Prostate gland (tissue), 2 donors: Measurements from ENCODE around the gene SF3A2. TPM values are rescaled to one million over a fixed set of nuclear protein-coding genes. Genes with fewer than 3 reads are reported as not detected.

ENCODE experiments used
- DNase-seq: peaks from one replicate; pipeline ENCODE4 v3.0.0-alpha.2; 2019; ENCODE audit warnings: low spot score
- H3K27ac ChIP-seq, 2 donors: fragments of 200-600 bp; sonication (generic); 2 replicates each; pipeline ENCODE4 v1.5.1; 2017 to 2019
- H3K27me3 ChIP-seq: fragments of 200-600 bp; sonication (generic); replicated peaks from 2 replicates; pipeline ENCODE4 v1.5.1; 2019; ENCODE audit not compliant: insufficient read depth
- H3K36me3 ChIP-seq, 2 donors: fragments of 200-600 bp; sonication (generic); 1 replicate in 1 of 2; 2 replicates in 1 of 2; pipeline versions ENCODE4 v1.5.1 to v1.8.1; 2017 to 2019
- H3K4me1 ChIP-seq: fragments of 200-600 bp; sonication (generic); replicated peaks from 2 replicates; pipeline ENCODE4 v1.5.1; 2019
- H3K4me3 ChIP-seq, 2 donors: fragments of 200-600 bp; sonication (generic); 2 replicates each; pipeline ENCODE4 v1.5.1; 2017 to 2019
- H3K9me3 ChIP-seq: fragments of 200-600 bp; sonication (generic); 2 replicates; pipeline ENCODE4 v1.5.1; 2017
- CTCF ChIP-seq, 4 experiments: fragments of 200-600 bp in 2 of 4; fragments of 450-650 bp in 2 of 4; sonication (generic) in 2 of 4; IDR thresholded peaks; 1 replicate in 3 of 4; 2 replicates in 1 of 4; pipeline ENCODE4 v1.5.1; 2016 to 2019; ENCODE audit warnings: antibody characterized with exemption in 4 of 4, mild to moderate bottlenecking in 2 of 4, moderate library complexity in 2 of 4
- POLR2A ChIP-seq: fragments of 450-650 bp; IDR thresholded peaks from one replicate; pipeline ENCODE4 v1.6.1; 2016; ENCODE audit warnings: antibody characterized with exemption, mild to moderate bottlenecking
- POLR2AphosphoS5 ChIP-seq: sonication (generic); formaldehyde crosslinking; IDR thresholded peaks from one replicate; pipeline ENCODE4 v1.6.1; 2017; ENCODE audit warnings: antibody characterized with exemption
- WGBS: methylation state at CpG from one replicate; pipeline ENCODE4 v1.1.5; 2018; 5-methylcytosine and 5-hydroxymethylcytosine counted together
- intact Hi-C: fragments of 100-400 bp; cut with DNase I; formaldehyde crosslinking; loops from one replicate; pipeline ENCODE4 v1.14.2; 2022
- total RNA-seq, 2 donors: library from RNA; depleted of rRNA; stranded (reverse); fragments of >200 nt; gene quantifications; one replicate each; pipeline ENCODE4 v1.1.0, GENCODE V29; 2016

SF3A2 gene
- total RNA-seq, 2 donors from 2014 or later = 31.9 to 113 TPM

GRCh38 chr19:2255982-2256685 is 19.5 kb downstream of the SF3A2 start, which contains the start of gene JSRP1:
Gene JSRP1, minus strand, starts transcription at chr19:2256417. Its CDS starts 1,103 bp downstream, at chr19:2255314.
- Histone ChIP-seq H3K9me3 (no peaks in the 10 kb centered on the region), H3K27ac (no peak within 1 kb of the TSS), H3K4me3 (no peak within 1 kb of the TSS), H3K27me3 (peaks cover 14% of the 10 kb centered on the region), H3K4me1 (no peaks in the 10 kb centered on the region), H3K36me3 (no peaks in the 10 kb centered on the region)
- TF ChIP-seq POLR2A (no peak), POLR2AphosphoS5 (no peak), CTCF (IDR thresholded peaks at IDR 0.05) (no peak)
- no peak for DNase-seq
- WGBS = 75% methylated on average over 24 of the region's 24 CpGs
- intact Hi-C loops = no loop called here

GRCh38 chr19:2259336-2259735 is 22.7 kb downstream of the SF3A2 start:
- Histone ChIP-seq H3K36me3 (no peaks in the 10 kb centered on the region), H3K27me3 (no peaks in the 10 kb centered on the region), H3K4me1 (no peaks in the 10 kb centered on the region), H3K9me3 (no peaks in the 10 kb centered on the region), H3K4me3 (no peak overlapping the region), H3K27ac (no peak overlapping the region)
- intact Hi-C loops = no loop called here
- TF ChIP-seq CTCF (IDR thresholded peaks at IDR 0.05) (no peak), POLR2A (no peak), POLR2AphosphoS5 (no peak)
- WGBS = 85% methylated on average over 5 of the region's 5 CpGs
- no peak for DNase-seq

- TF ChIP-seq CTCF (IDR thresholded peaks at IDR 0.05) (no peak), POLR2A (no peak), POLR2AphosphoS5 (no peak)
- Histone ChIP-seq H3K4me3 (no peak overlapping the region), H3K9me3 (no peaks in the 10 kb centered on the region), H3K27ac (no peak overlapping the region), H3K27me3 (no peaks in the 10 kb centered on the region), H3K36me3 (no peaks in the 10 kb centered on the region), H3K4me1 (no peaks in the 10 kb centered on the region)
- intact Hi-C loops = no loop called here
- DNase-seq = no peak
- 61% methylated on average over 11 of the region's 11 CpGs for WGBS
These were observed 23.7 kb downstream of the SF3A2 start for GRCh38 chr19:2260341-2260805.

- Histone ChIP-seq H3K36me3 (no peaks in the 10 kb centered on the region), H3K4me3 (no peak overlapping the region), H3K27me3 (no peaks in the 10 kb centered on the region), H3K9me3 (no peaks in the 10 kb centered on the region), H3K4me1 (no peaks in the 10 kb centered on the region), H3K27ac (no peak overlapping the region)
- TF ChIP-seq POLR2AphosphoS5 (no peak), CTCF (IDR thresholded peaks at IDR 0.05) (peak in 2 of 4 experiments; percentile 10 to 23)
- DNase-seq = no peak
- intact Hi-C loops = no loop called here
- 65% methylated on average over 7 of the region's 7 CpGs for WGBS
These were observed 25.0 kb downstream of the SF3A2 start for GRCh38 chr19:2261438-2262172.
